HG03280 (cell line): Measurements from ENCODE around the gene ZDHHC5.
"Not testable (repeated sequence)": the region's sequence is repeated elsewhere in the genome, so short reads cannot be mapped to it uniquely, and the experiment has no call there.

Experiments
- ATAC-seq: cut with Tn5 transposase; IDR thresholded peaks from one replicate; pipeline ENCODE4 v1.9.1; 2021; ENCODE audit warnings: mild to moderate bottlenecking, moderate library complexity; ENCODE audit not compliant: unreplicated experiment

ZDHHC5 gene

GRCh38 chr11:57662893-57663292, 5.0 kb upstream of the ZDHHC5 start:
- no peak for ATAC-seq

- ATAC-seq: no peak
Measured at GRCh38 chr11:57663975-57664374, 3.9 kb upstream of the ZDHHC5 start.

- peak; percentile 63 for ATAC-seq
Measured at GRCh38 chr11:57667117-57667735, 688 bp upstream of the ZDHHC5 start.

- ATAC-seq: peak; percentile 7
Measured at GRCh38 chr11:57668434-57668782, 494 bp downstream of the ZDHHC5 start.

GRCh38 chr11:57674251-57674650, 6.3 kb downstream of the ZDHHC5 start:
- no peak for ATAC-seq

GRCh38 chr11:57675176-57675941, 7.4 kb downstream of the ZDHHC5 start:
- no peak for ATAC-seq

- no peak for ATAC-seq
Measured at GRCh38 chr11:57679396-57679795, 11.5 kb downstream of the ZDHHC5 start.

GRCh38 chr11:57680552-57680874, 12.6 kb downstream of the ZDHHC5 start:
- ATAC-seq: no peak

GRCh38 chr11:57681168-57681567, 13.3 kb downstream of the ZDHHC5 start:
- no peak for ATAC-seq

GRCh38 chr11:57690474-57690873, 22.6 kb downstream of the ZDHHC5 start:
- not testable (repeated sequence) for ATAC-seq

- ATAC-seq: no peak
Measured at GRCh38 chr11:57698843-57699365, 31.0 kb downstream of the ZDHHC5 start.

GRCh38 chr11:57699813-57700212, 31.9 kb downstream of the ZDHHC5 start:
- ATAC-seq: no peak

- no peak for ATAC-seq
Measured at GRCh38 chr11:57700425-57700824, 32.5 kb downstream of the ZDHHC5 start.

- ATAC-seq: no peak
Measured at GRCh38 chr11:57703341-57703740, 35.4 kb downstream of the ZDHHC5 start.

GRCh38 chr11:57704932-57705331, 37.0 kb downstream of the ZDHHC5 start:
- ATAC-seq: no peak

- ATAC-seq: not testable (repeated sequence)
Measured at GRCh38 chr11:57705432-57705831, 37.5 kb downstream of the ZDHHC5 start.

- no peak for ATAC-seq
Measured at GRCh38 chr11:57709802-57710367, 42.0 kb downstream of the ZDHHC5 start.

GRCh38 chr11:57711414-57712255, 43.7 kb downstream of the ZDHHC5 start, which contains the start of gene MED19:
Gene MED19 (minus strand): TSS chr11:57712215. CDS start chr11:57712179, 36 bp downstream.
- peak; percentile 40 for ATAC-seq

GRCh38 chr11:57712256-57713150, 44.6 kb downstream of the ZDHHC5 start, which contains the start of gene TMX2:
Gene TMX2 (plus strand): TSS chr11:57712593. CDS start chr11:57712619, 26 bp downstream.
- peak; percentile 92 for ATAC-seq

GRCh38 chr11:57713835-57714234, 45.9 kb downstream of the ZDHHC5 start:
- ATAC-seq: no peak
